Left renal cortex interstitium (tissue), 4 donors: Measurements from ENCODE around the gene COX7A1. TPM values are rescaled to one million over a fixed set of nuclear protein-coding genes. Genes with fewer than 3 reads are reported as not detected.
"Not testable (repeated sequence)": the region's sequence is repeated elsewhere in the genome, so short reads cannot be mapped to it uniquely, and the experiment has no call there.

Experiments
- DNase-seq, 4 donors: peaks; one replicate each; pipeline ENCODE4 v3.0.0-alpha.2; 2013; ENCODE audit warnings: low read depth in 4 of 4, low spot score in 2 of 4, missing footprints in 1 of 4
- polyA plus RNA-seq, 4 donors: library from polyadenylated mRNA; unstranded; fragments of 120-200 nt; gene quantifications; one replicate each; pipeline ENCODE4 v1.2.1, GENCODE V29; 2013; ENCODE audit not compliant: insufficient read length in 4 of 4

Gene COX7A1
- polyA plus RNA-seq, 4 donors, result 20.9 to 52.1 (median 31.6) TPM

- DNase-seq, result no peak
Measured at GRCh38 chr19:36142496-36142895, 9.8 kb downstream of the COX7A1 start.

- no peak for DNase-seq
Measured at GRCh38 chr19:36142046-36142445, 10.2 kb downstream of the COX7A1 start.

DNA sequence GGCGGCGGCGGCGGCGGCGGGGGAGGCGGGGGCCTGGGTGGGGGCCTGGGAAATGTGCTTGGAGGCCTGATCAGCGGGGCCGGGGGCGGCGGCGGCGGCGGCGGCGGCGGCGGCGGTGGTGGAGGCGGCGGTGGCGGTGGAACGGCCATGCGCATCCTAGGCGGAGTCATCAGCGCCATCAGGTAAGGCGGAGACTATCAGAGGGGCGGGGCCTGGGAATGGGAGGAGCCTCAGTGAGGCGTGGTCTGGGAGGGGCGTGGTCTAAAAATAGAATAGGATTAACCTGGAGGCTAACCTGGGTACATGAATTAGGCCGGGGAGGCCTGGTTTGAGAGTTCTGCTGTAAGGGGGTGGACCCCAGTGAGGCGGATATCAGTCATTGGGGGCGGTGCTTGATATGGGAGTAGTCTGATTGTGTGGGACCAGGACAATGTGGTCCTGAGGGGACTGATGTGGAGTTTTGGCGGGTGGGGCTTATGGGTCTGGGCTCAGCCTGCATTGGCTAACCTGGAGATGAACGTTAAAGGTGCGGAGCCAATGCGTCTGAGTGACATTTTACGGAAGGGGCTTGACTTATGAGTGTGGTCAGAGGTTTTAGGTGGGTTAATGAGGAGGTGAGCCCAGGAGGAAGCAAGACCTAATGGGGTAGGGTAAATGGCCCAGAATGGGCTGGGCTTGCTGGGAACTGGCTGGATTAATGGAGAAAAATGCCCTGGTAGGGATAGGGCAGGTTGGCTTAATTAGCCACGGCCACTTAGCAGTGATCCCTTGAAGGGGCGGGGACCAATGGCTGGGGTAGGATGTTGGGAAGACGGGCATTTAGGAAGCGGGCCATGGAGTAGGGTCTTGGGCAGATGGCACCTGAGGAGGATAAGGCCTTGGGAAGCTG, 11.0 kb downstream of the COX7A1 start:
- DNase-seq, result peak; percentile 34 to 69 (median 62)

DNA sequence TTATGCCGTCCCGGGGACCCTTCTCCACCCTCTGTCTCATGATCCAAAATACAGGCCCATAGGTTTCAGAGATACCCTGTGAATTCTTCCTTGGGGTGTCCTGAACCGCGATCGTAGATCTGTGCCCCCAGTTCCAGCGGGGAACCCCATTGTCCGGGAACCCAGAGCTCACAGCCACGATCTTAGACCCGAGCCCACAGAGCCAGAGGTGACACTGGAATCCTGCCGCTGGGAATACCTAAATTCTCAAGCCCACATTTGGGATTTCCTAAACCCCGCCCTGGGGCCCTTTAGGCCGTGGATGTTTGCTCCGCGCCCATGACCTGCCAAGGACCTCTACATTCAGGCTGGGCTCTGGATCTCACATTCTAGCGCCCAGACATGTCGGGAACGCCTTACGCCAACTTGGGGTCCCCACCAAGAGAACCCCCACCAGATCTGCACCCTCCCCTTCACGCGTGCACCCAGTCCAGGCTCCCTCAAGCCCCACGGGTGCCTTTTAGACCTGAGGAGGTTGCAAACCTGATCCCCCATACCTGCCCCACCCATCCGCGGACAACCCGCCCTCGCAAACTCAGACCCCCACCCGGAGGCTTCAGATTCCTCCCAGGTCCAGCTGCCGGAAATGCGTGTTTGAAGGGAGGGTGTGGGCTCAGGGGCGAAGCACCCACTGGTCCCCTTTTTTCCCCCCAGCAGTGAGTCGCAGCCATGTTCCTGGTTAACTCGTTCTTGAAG, 11.8 kb downstream of the COX7A1 start:
- DNase-seq, result peak in 2 of 4 donors; percentile 35 to 36

GRCh38 chr19:36139473-36140303, 12.6 kb downstream of the COX7A1 start, which contains the start of gene CAPNS1:
Gene CAPNS1, plus strand, starts transcription at chr19:36140066. Its CDS starts 946 bp downstream, at chr19:36141012.
- peak; percentile 66 to 97 (median 96) for DNase-seq

DNA sequence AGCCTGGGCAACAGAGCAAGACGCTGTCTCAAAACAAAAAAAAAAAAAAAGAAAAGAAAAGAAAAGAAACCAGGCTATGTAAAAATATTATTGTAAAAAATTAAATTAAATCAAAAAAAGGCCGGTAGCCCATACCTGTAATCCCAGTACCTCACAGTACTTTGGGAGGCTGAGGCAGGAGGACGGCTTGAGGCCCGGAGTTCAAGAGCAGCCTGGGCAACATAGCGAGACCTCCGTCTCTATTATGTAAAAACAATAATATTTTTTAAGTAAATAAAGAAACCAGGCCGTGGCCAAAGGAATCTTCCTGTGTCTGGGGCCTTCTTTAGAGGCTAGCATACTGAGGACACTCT, 13.2 kb downstream of the COX7A1 start:
- DNase-seq, result no peak

DNA sequence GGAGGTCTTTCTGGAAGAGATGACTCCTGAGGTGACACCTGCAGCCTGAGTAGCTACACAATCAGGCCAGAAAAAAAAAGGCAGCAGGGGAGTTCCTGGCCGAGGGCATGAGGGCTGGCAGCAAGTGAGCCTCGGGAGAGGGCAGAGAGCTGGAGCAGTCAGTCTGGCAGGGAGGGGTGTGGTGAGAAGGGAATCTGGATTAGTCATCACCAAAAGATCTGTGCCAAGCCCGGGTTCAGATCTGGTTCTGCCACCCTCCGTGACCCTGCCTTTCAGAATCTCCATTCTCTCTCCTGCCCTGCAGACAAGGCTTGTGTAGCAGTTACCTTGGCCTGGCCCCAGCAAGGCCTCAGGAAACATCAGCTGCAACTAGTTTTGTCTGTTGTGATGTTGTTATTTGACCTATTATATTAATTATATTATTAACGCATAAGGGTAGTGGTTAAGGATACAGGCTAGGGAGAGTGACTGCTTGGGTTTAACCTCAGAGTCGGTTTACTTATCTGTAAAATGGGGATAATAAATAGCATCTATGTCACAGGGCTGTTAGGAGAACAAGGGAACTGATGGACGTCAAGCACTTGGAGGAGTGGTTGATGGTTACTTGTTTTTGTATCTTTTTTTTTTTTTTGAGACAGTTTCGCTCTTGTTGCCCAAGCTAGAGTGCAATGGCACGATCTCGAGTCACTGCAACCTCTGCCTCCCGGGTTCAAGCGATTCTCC, 15.1 kb downstream of the COX7A1 start:
- no peak for DNase-seq

DNA sequence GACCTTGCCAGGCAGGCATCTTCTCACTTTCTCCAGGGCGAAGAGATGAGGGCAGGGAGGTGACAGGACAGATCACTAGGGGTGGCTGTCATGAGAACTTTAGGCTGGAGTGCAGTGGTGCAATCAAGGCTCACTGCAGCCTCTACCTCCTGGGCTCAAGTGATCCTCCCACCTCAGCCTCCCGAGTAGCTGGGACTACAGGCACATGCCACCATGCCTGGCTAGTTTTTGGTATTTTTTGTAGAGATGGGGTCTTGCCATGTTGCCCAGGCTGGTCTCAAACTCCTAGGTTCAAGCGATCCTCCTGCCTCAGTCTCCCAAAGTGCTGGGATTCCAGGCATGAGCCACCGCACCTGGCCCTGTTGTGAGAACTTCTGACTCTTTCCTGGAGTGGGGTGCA, 17.4 kb downstream of the COX7A1 start:
- not testable (repeated sequence) for DNase-seq

DNA sequence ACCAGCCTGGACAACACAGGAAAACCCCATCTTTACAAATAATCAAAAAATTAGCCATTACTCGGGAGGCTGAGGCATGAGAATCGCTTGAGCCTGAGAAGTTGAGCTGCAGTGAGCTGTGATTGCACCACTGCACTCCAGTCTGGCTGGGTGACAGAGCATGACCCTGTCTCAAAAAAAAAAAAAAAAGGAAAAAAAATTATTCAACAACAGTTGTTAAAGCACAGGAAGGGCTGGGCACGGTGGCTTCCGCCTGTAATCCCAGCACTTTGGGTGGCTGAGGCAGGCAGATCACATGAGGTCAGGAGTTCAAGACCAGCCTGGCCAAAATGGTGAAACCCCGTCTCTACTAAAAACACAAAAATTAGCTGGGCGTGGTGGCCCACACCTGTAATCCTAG, 21.0 kb downstream of the COX7A1 start:
- not testable (repeated sequence) for DNase-seq

- no peak for DNase-seq
Measured at GRCh38 chr19:36128392-36128736, 23.9 kb downstream of the COX7A1 start.

DNA sequence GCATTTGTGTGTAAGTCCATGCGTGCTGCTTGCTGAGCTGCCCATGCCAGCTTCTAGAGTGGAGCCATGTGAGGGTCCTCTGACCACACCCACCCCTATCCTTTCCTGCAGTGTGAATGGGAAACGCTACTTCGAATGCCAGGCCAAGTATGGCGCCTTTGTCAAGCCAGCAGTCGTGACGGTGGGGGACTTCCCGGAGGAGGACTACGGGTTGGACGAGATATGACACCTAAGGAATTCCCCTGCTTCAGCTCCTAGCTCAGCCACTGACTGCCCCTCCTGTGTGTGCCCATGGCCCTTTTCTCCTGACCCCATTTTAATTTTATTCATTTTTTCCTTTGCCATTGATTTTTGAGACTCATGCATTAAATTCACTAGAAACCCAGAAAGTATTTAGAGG, 26.7 kb downstream of the COX7A1 start:
- DNase-seq, result no peak

GRCh38 chr19:36121486-36122124, 30.6 kb downstream of the COX7A1 start:
- no peak for DNase-seq

DNA sequence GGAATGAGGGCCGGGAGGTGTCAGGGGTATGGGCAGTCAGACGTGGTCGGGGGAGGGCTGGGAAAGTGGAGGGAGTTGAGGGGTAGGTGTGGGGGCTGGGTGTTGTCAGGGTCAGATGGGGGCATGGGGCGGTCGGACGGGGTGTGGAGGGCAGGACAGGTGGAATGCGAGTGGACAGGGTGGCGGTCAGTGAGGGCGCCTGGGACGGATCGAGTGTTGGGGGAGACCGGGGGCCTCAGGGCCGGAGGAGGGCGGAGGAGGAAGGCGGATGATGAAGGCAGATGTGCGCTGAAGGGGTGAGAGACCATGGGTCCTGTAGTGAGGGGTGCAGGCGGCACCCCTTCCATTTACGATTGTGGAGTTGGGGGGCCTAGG, 31.3 kb downstream of the COX7A1 start:
- no peak for DNase-seq

GRCh38 chr19:36120092-36120983, 31.9 kb downstream of the COX7A1 start:
- no peak for DNase-seq

- no peak for DNase-seq
Measured at GRCh38 chr19:36116344-36116637, 36.0 kb downstream of the COX7A1 start.

DNA sequence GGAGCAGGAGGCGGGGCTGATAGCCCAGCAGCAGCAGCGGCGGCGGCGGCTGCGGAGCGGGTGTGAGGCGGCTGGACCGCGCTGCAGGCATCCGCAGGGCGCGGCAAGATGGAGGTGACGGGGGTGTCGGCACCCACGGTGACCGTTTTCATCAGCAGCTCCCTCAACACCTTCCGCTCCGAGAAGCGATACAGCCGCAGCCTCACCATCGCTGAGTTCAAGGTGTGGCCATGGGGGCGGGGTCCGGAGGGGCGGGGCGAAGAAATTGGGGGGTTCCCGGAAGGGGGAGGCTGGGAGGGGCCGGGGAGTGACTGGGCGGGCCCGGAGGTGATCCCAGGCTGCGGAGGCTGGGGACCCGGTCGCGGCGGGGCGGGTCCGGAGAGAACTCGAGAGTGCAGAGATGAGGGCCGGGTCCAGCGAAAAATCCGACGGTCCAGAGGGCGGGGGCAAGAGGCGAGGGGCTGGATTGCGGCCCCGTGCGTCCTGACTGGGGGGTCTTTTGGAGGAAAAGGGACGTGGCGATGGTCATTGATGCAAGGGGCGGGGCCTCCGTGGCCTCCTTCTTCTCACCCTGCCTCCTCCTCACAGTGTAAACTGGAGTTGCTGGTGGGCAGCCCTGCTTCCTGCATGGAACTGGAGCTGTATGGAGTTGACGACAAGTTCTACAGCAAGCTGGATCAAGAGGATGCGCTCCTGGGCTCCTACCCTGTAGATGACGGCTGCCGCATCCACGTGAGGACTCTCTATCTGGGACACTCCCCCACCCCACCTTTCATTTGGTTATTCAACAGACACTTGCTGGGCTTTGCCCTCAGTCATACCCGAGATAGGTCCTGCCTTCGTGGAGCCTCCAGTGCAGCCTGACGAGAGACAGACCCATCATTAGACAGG, 36.5 kb downstream of the COX7A1 start, which contains the start of gene TBCB:
Gene TBCB (plus strand): TSS at position 16 of the 891 bp plus-strand sequence. CDS start 93 bp downstream, at position 109.
- no peak for DNase-seq

- DNase-seq, result peak; percentile 99 to 100 (median 99)
Measured at GRCh38 chr19:36114721-36115452, 37.4 kb downstream of the COX7A1 start, which contains the start of gene POLR2I. Gene POLR2I, minus strand, starts transcription at chr19:36114875. Its CDS starts 19 bp downstream, at chr19:36114856.
